HepG2 (cell line): Measurements from ENCODE around the gene RAB29. TPM values are rescaled to one million over a fixed set of nuclear protein-coding genes. Genes with fewer than 3 reads are reported as not detected.
A peak's percentile ranks its signal among the peaks of the same experiment; 100 is the strongest.

Experiments
- ATAC-seq: fragments of 200-7000 bp; cut with Tn5 transposase; 3 replicates; pipeline ENCODE4 v1.9.1; 2020; ENCODE audit warnings: mild to moderate bottlenecking, moderate library complexity
- BruUV-seq: library from RNA; stranded (reverse); fragments of 400-500 nt; replicated peaks from 2 replicates; lab custom pipeline; 2021; lab: Mats Ljungman, UMichigan
- CTCF ChIA-PET: fragments of 300-600 bp; formaldehyde crosslinking; extraction: SDS; loops from one replicate; lab custom pipeline; 2021; ENCODE audit warnings: low total read pairs, inconsistent platforms, low intra/inter-chr PET ratio; lab: Yijun Ruan, JAX
- POLR2A ChIA-PET: fragments of 350-600 bp; sonication (Branson Sonifier 250); formaldehyde crosslinking; loops from one replicate; lab custom pipeline; 2020; ENCODE audit warnings: antibody characterized with exemption, inconsistent platforms; lab: Yijun Ruan, JAX
- DNase-seq: peaks from one replicate; pipeline ENCODE4 v3.0.0-alpha.2; 2015; ENCODE audit warnings: low spot score
- FAIRE-seq: peaks from 3 replicates; lab custom pipeline; 2011; peaks lifted over from hg19 to GRCh38; lab: Jason Lieb, UNC
- H2AFZ ChIP-seq: one replicate; pipeline ENCODE4 v1.6.1; 2011; ENCODE audit warnings: low read length, inconsistent platforms
- H3K27ac ChIP-seq: fragments of 300-600 bp; 3 replicates; pipeline ENCODE4 v1.8.0; 2011; ENCODE audit warnings: mixed run types, mild to moderate bottlenecking, mixed read lengths, low read length, inconsistent platforms; ENCODE audit not compliant: insufficient read depth; ENCODE audit errors: extremely low read length
- H3K27me3 ChIP-seq, 2 experiments: fragments of 200-600 bp in 1 of 2; 2 replicates in 1 of 2; 3 replicates in 1 of 2; pipeline versions ENCODE4 v1.6.0 to v1.8.0; 2011; ENCODE audit warnings: low read length in 2 of 2, mild to moderate bottlenecking in 2 of 2, moderate library complexity in 2 of 2, inconsistent platforms in 1 of 2; ENCODE audit not compliant: insufficient read depth in 2 of 2, control insufficient read depth in 1 of 2
- H3K36me3 ChIP-seq, 2 experiments: fragments of 200-600 bp in 1 of 2; replicated peaks in 1 of 2; 2 replicates in 1 of 2; 3 replicates in 1 of 2; pipeline versions ENCODE4 v1.5.1 to v1.8.0; 2011; ENCODE audit warnings: low read length in 2 of 2, inconsistent platforms in 1 of 2; ENCODE audit not compliant: insufficient read depth in 2 of 2, control insufficient read depth in 1 of 2
- H3K4me1 ChIP-seq: 2 replicates; pipeline ENCODE4 v1.5.1; 2012; ENCODE audit warnings: low read length, inconsistent platforms; ENCODE audit not compliant: insufficient read depth
- H3K4me2 ChIP-seq: 2 replicates; pipeline ENCODE4 v1.6.0; 2011; ENCODE audit warnings: low read depth, low read length, inconsistent platforms
- H3K4me3 ChIP-seq, 3 experiments: fragments of 200-600 bp in 1 of 3; sonication (generic), shearing (Covaris generic) in 1 of 3; replicated peaks in 1 of 3; 2 replicates each; pipeline ENCODE4 v1.5.1; 2011 to 2016; ENCODE audit warnings: low read length in 3 of 3, inconsistent platforms in 2 of 3, low read depth in 2 of 3, mild to moderate bottlenecking in 2 of 3, control low read depth in 1 of 3, mixed read lengths in 1 of 3; ENCODE audit not compliant: insufficient read depth in 1 of 3
- H3K79me2 ChIP-seq: one replicate; pipeline ENCODE4 v1.6.1; 2011; ENCODE audit warnings: low read length, inconsistent platforms; ENCODE audit not compliant: insufficient read depth
- H3K9ac ChIP-seq: 2 replicates; pipeline ENCODE4 v1.6.0; 2011; ENCODE audit warnings: mild to moderate bottlenecking, low read depth, low read length, inconsistent platforms; ENCODE audit not compliant: insufficient read depth
- H3K9me3 ChIP-seq: 2 replicates; pipeline ENCODE4 v1.5.1; 2012; ENCODE audit warnings: mild to moderate bottlenecking, low read length
- H4K20me1 ChIP-seq: 2 replicates; pipeline ENCODE4 v1.6.0; 2011; ENCODE audit warnings: inconsistent platforms, mild to moderate bottlenecking, low read length, moderate library complexity; ENCODE audit not compliant: insufficient read depth
- ATF1 ChIP-seq: IDR thresholded peaks from 2 replicates; pipeline ENCODE4 v1.6.1; 2016; ENCODE audit warnings: mild to moderate bottlenecking, control low read depth
- EP300 ChIP-seq, 3 experiments: sonication (generic) in 1 of 3; formaldehyde crosslinking in 1 of 3; IDR thresholded peaks; 2 replicates each; pipeline versions ENCODE4 v1.5.1 to v1.6.1; 2011 to 2020; ENCODE audit warnings: low read depth in 2 of 3, low read length in 2 of 3, borderline replicate concordance in 1 of 3, improper control_type of control experiment in 1 of 3, mild to moderate bottlenecking in 1 of 3, missing genetic modification reagents in 1 of 3, moderate library complexity in 1 of 3
- GATAD2A ChIP-seq: IDR thresholded peaks from 2 replicates; pipeline ENCODE4 v1.6.1; 2016
- HOXA9 ChIP-seq: sonication (generic); formaldehyde crosslinking; IDR thresholded peaks from 2 replicates; pipeline ENCODE4 v1.8.1; 2022; ENCODE audit warnings: missing genetic modification reagents, mild to moderate bottlenecking, moderate library complexity, borderline replicate concordance
- MEF2D ChIP-seq: sonication (generic); formaldehyde crosslinking; IDR thresholded peaks from 2 replicates; pipeline ENCODE4 v1.5.1; 2020; ENCODE audit warnings: mild to moderate bottlenecking, missing genetic modification reagents
- PBX3 ChIP-seq: sonication (generic); formaldehyde crosslinking; IDR thresholded peaks from 2 replicates; pipeline ENCODE4 v1.8.1; 2023; ENCODE audit warnings: missing genetic modification reagents, inconsistent platforms, borderline replicate concordance
- RARA ChIP-seq: IDR thresholded peaks from 2 replicates; pipeline ENCODE4 v1.6.1; 2016; ENCODE audit warnings: missing genetic modification reagents, missing compliant biosample characterization
- RCOR2 ChIP-seq: IDR thresholded peaks from 2 replicates; pipeline ENCODE4 v1.6.1; 2016; ENCODE audit warnings: missing biosample characterization, missing genetic modification reagents
- RFX1 ChIP-seq: fragments of 450-650 bp; IDR thresholded peaks from 2 replicates; pipeline ENCODE4 v1.6.1; 2017
- ZBTB33 ChIP-seq: sonication (generic); formaldehyde crosslinking; IDR thresholded peaks from 2 replicates; pipeline ENCODE4 v1.4.0; 2020; ENCODE audit warnings: missing genetic modification reagents
- ZFAT ChIP-seq: sonication (generic); formaldehyde crosslinking; conservative IDR thresholded peaks from 2 replicates; pipeline ENCODE4 v1.8.1; 2023; ENCODE audit warnings: missing genetic modification reagents, inconsistent platforms
- ZNF34 ChIP-seq: sonication (generic); formaldehyde crosslinking; IDR thresholded peaks from 2 replicates; pipeline ENCODE4 v1.4.0; 2020; ENCODE audit warnings: mild to moderate bottlenecking, missing genetic modification reagents, borderline replicate concordance
- ZNF460 ChIP-seq: sonication (generic); formaldehyde crosslinking; IDR thresholded peaks from 2 replicates; pipeline ENCODE4 v1.5.1; 2020; ENCODE audit warnings: missing genetic modification reagents, mild to moderate bottlenecking, borderline replicate concordance
- WGBS: methylation state at CpG from one replicate; pipeline ENCODE4 v1.1.6; 2017; ENCODE audit warnings: low lambda C conversion rate; 5-methylcytosine and 5-hydroxymethylcytosine counted together
- in situ Hi-C: cut with HindIII; loops from 2 replicates; pipeline ENCODE4 v1.10.0; 2017; ENCODE audit warnings: low pct_unique_long_range_greater_than_20kb; ENCODE audit not compliant: extremely low pct_ligation_motif_present
- intact Hi-C: fragments of 100-400 bp; cut with micrococcal nuclease; formaldehyde crosslinking; loops from one replicate; pipeline ENCODE4 v1.10.0; 2022; ENCODE audit not compliant: unreplicated experiment
- polyA plus RNA-seq, 8 experiments: library from polyadenylated mRNA; depleted of rRNA in 3 of 8; stranded (reverse) in 7 of 8; unstranded in 1 of 8; fragments of >200 nt; fragmentation: Illumina TruSeq in 4 of 8; extraction: Trizol in 4 of 8; gene quantifications; 2 replicates each; pipeline versions ENCODE4 v1.2.1 to v1.2.3, GENCODE V29; 2011 to 2016; ENCODE audit warnings: low read depth in 4 of 8, missing spikeins in 1 of 8, mixed read lengths in 1 of 8; ENCODE audit not compliant: insufficient read depth in 1 of 8
- total RNA-seq, 5 experiments: library from RNA; depleted of rRNA; stranded (reverse); fragments of >200 nt; fragmentation: Illumina TruSeq; extraction: Trizol; gene quantifications; 2 replicates each; pipeline ENCODE4 v1.2.3, GENCODE V29; 2016; ENCODE audit warnings: low read depth in 1 of 5

Gene RAB29
- total and polyA plus RNA-seq, 2 of the 13 experiments (the other 11 are each of a cell fraction or from before 2014, with no cell fraction given) = 8.7 to 10.1 TPM

- intact Hi-C loops = no loop called here
- H3K79me2 ChIP-seq = peaks cover 44% of the 10 kb centered on the region
- H3K4me1 ChIP-seq = peaks cover 20% of the 10 kb centered on the region
- no peak overlapping the region for H2AFZ ChIP-seq
- no peak overlapping the region for H3K9ac ChIP-seq
- H3K4me2 ChIP-seq = no peak overlapping the region
- POLR2A ChIA-PET = no interaction called here
- TF ChIP-seq MEF2D (no peak), HOXA9 (no peak), ZNF34 (CRISPR knock-in tag) (no peak)
- TF ChIP-seq, all 625 proteins: peak for 0
- Histone ChIP-seq H3K27ac (no peak overlapping the region), H3K9me3 (no peaks in the 10 kb centered on the region), H3K4me3 (no peak overlapping the region), H4K20me1 (0 out of 2 replicates have a peak, but pooled peaks cover 2% of the 10 kb centered on the region), H3K27me3 (no peaks in the 10 kb centered on the region), H3K36me3 (peaks cover 0 to 11% of the 10 kb centered on the region in 2 experiments; a peak in 2 of 5 replicates)
- ATAC-seq (peak; percentile 36; the same call in 1 of the 3 replicates), FAIRE-seq (no peak), DNase-seq (no peak)
- in situ Hi-C loops = no loop called here
- CTCF ChIA-PET = no interaction called here
- WGBS = 89% methylated on average over 2 of the region's 2 CpGs
- no TSS peak for BruUV-seq
Observed at GRCh38 chr1:205733438-205734175, 41.7 kb downstream of the RAB29 start.

GRCh38 chr1:205729945-205730610 is 45.2 kb downstream of the RAB29 start:
- Histone ChIP-seq H3K27ac (peak overlapping the region; percentile 9), H3K36me3 (peaks cover 0 to 18% of the 10 kb centered on the region in 2 experiments; a peak in 2 of 5 replicates), H3K4me1 (peaks cover 54% of the 10 kb centered on the region), H4K20me1 (peaks cover 2% of the 10 kb centered on the region; the same call in 1 of the 2 replicates), H3K4me2 (no peak overlapping the region), H2AFZ (no peak overlapping the region), H3K79me2 (peaks cover 35% of the 10 kb centered on the region), H3K9ac (no peak overlapping the region), H3K27me3 (no peaks in the 10 kb centered on the region), H3K4me3 (no peak overlapping the region), H3K9me3 (no peaks in the 10 kb centered on the region)
- in situ Hi-C loops = no loop called here
- ChIA-PET POLR2A (interaction anchor here (2.6 kb wide), 1 partner anchor 9 kb away, joined by 6 read pairs; no protein-coding TSS in a partner anchor), CTCF (no interaction called here)
- ATAC-seq (peak; percentile 20; the same call in 1 of the 3 replicates), DNase-seq (no peak), FAIRE-seq (no peak)
- BruUV-seq = no TSS peak
- peak; percentile 63; the same call in 1 of the 2 replicates for TF ChIP-seq ZBTB33
- TF ChIP-seq RARA = 0 out of 2 replicates have a peak, but pooled peaks have one; percentile 19
- TF ChIP-seq ZNF460 (CRISPR knock-in tag) = 0 out of 2 replicates have a peak, but pooled peaks have one; percentile 8
- TF ChIP-seq PBX3 (CRISPR knock-in tag) = no peak
- no peak for TF ChIP-seq RCOR2 (CRISPR knock-in tag)
- TF ChIP-seq GATAD2A = 0 out of 2 replicates have a peak, but pooled peaks have one; percentile 12
- no peak for TF ChIP-seq RFX1
- TF ChIP-seq ZFAT (CRISPR knock-in tag) = no peak
- no peak for TF ChIP-seq EP300 (IDR thresholded peaks at IDR 0.05; ENCODE audit: low read depth in 2 of 2, low read length in 2 of 2)
- no peak for TF ChIP-seq EP300 (CRISPR knock-in tag; IDR thresholded peaks at IDR 0.05; ENCODE audit: borderline replicate concordance)
- no peak for TF ChIP-seq ATF1 (CRISPR knock-in tag)
- intact Hi-C loops = no loop called here
- WGBS = 91% methylated on average over 9 of the region's 9 CpGs
